Sigmoid colon (tissue), 3 donors: ENCODE measurements around the gene VSIG2.

ENCODE experiments used
- CTCF ChIP-seq, 4 experiments: fragments of 450-650 bp in 3 of 4; fragments of 200-600 bp in 1 of 4; IDR thresholded peaks; one replicate each; pipeline ENCODE4 v1.5.1; 2016 to 2019; ENCODE audit warnings: antibody characterized with exemption in 4 of 4, mild to moderate bottlenecking in 3 of 4, moderate library complexity in 2 of 4
- POLR2A ChIP-seq, 2 donors: fragments of 450-650 bp; IDR thresholded peaks; one replicate each; pipeline ENCODE4 v1.6.1; 2016; ENCODE audit warnings: antibody characterized with exemption in 2 of 2, mild to moderate bottlenecking in 2 of 2, moderate library complexity in 2 of 2

GRCh38 chr11:124757320-124757719 is 5.3 kb upstream of the VSIG2 start:
- no peak for TF ChIP-seq CTCF (IDR thresholded peaks at IDR 0.05)
- TF ChIP-seq POLR2A (IDR thresholded peaks at IDR 0.05) = no peak
